Fibroblast of skin of right quadriceps (primary cell): Measurements from ENCODE around the gene ENDOV.
A peak's percentile ranks its signal among the peaks of the same experiment; 100 is the strongest.

Source experiments
- DNase-seq: peaks from one replicate; pipeline ENCODE4 v3.0.0-alpha.2; 2013

Gene ENDOV

GRCh38 chr17:80416940-80417293, 1.9 kb downstream of the ENDOV start:
- DNase-seq = no peak

GRCh38 chr17:80418589-80418988, 3.6 kb downstream of the ENDOV start:
- no peak for DNase-seq

GRCh38 chr17:80419255-80419654, 4.3 kb downstream of the ENDOV start:
- no peak for DNase-seq

- no peak for DNase-seq
These were observed 6.6 kb downstream of the ENDOV start for GRCh38 chr17:80421381-80422090.

GRCh38 chr17:80422276-80422675, 7.3 kb downstream of the ENDOV start:
- no peak for DNase-seq

- no peak for DNase-seq
These were observed 8.0 kb downstream of the ENDOV start for GRCh38 chr17:80422981-80423380.

- DNase-seq = no peak
These were observed 8.7 kb downstream of the ENDOV start for GRCh38 chr17:80423536-80424225.

DNA sequence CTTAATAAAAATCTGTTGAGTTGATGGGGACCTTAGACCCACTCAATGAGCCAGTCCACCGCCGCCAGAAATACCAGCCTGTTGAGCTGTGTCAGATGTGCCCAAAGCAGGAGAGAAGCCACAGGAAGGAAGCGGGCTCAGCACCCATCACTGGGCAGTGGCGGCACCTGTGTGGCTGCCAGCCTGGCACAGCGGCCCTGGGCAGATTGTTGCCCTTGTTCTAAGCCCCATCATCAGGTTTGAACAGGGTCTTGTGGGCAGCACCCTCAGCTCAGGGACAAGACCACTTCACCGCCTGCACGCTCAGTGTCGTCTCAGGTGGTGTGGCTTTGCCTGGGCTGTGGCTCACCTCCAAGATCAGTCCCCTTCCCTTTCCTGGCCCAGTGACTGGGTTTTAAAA, 9.3 kb downstream of the ENDOV start:
- no peak for DNase-seq

- no peak for DNase-seq
These were observed 10.2 kb downstream of the ENDOV start for GRCh38 chr17:80424878-80425765.

DNA sequence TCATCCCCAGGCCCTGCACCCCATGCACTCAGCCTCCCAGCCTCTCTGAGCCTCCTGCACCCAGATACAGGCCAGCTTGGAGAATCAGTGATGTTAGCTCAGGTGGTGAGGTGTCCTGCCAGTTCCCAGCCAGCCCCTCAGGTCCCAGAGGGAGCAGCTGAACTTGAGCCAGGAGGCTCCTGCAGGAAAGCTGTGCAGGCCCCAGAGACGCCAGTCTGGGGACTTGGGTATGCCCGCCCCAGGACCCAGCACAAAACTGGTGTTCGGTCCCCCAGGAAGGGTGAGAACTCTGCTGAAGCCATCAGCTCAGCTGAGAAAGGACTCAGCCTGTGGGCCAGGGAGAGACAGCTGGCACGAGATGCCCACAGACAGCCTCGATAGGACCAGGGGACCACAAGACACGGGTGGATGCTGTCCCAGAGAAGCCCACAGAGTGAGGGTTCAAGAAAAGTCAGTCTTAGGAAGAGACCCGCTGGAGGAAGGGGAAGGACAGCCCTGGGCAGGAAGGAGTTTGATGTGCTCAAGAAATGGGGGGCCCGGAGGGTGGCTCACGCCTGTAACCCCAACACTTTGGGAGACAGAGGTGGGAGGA, 11.0 kb downstream of the ENDOV start:
- DNase-seq = no peak

GRCh38 chr17:80426671-80427326, 11.8 kb downstream of the ENDOV start:
- DNase-seq = peak; percentile 46

- DNase-seq = no peak
These were observed 12.7 kb downstream of the ENDOV start for GRCh38 chr17:80427366-80428282.

- DNase-seq = no peak
These were observed 13.4 kb downstream of the ENDOV start for GRCh38 chr17:80428363-80428762.

DNA sequence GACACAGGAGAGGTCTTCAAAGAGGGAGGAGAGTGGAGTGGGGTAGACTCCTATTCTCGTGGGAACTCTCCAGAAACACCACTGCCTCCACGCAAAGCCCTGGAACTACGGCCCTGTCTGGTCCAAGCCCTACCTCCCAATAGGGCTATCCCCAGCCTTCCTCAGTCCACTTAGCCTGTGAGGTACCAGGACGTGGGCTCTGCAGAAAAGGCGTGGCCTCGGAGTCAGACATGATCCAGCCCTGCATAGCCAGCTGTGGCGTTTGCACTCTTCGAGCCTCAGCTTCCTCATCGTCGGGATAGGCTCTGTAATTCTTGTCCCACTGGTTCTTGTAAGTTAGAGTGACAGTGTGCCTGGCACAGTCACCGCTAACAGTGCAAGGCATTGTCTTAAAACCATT, 13.8 kb downstream of the ENDOV start:
- DNase-seq = no peak

DNA sequence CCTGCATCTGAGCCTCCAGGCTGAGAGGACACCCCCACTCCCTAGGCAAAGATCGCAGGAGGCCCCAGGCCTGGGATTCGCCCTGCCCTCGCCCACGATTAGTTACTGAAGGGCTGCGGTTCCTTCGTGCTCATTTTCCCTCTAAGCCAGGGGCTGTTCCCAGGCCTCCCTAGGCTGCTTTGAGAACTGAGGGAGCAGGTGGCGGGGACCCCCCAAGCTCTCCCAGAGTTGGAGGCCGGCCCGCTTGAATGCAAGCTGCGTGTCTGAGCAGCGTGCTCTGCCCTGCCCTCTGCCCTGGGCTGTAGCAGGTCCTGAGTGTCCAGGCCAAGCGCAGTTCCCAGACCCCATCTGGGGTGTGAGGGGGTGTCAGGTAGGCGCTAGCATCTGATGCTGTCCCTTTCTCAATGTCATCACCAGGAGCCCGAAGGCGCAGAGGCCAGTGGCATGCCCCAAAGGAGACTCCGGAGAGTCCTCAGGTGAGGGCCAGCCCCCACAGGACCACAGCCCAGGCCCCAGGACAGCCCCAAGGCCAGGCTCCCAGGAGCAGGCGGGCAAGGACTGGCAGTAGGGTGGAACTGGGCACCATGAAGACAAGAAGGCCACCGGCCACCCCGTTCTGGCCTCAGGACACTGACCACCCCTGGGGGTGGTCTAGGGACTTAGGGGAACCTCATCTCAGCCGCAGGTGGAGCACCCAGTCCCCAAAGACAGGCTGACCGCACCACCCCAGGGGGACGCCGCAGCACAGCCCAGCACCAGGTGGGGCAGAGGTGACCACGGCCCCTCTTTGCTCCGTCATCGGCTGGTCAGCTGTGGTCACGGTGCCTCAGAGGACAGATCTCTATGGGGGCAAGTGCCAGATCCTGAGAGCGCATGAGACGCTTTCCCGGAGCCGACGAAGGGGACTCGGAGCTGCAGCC, 14.6 kb downstream of the ENDOV start:
- no peak for DNase-seq

GRCh38 chr17:80430446-80431245, 15.7 kb downstream of the ENDOV start:
- DNase-seq = no peak

DNA sequence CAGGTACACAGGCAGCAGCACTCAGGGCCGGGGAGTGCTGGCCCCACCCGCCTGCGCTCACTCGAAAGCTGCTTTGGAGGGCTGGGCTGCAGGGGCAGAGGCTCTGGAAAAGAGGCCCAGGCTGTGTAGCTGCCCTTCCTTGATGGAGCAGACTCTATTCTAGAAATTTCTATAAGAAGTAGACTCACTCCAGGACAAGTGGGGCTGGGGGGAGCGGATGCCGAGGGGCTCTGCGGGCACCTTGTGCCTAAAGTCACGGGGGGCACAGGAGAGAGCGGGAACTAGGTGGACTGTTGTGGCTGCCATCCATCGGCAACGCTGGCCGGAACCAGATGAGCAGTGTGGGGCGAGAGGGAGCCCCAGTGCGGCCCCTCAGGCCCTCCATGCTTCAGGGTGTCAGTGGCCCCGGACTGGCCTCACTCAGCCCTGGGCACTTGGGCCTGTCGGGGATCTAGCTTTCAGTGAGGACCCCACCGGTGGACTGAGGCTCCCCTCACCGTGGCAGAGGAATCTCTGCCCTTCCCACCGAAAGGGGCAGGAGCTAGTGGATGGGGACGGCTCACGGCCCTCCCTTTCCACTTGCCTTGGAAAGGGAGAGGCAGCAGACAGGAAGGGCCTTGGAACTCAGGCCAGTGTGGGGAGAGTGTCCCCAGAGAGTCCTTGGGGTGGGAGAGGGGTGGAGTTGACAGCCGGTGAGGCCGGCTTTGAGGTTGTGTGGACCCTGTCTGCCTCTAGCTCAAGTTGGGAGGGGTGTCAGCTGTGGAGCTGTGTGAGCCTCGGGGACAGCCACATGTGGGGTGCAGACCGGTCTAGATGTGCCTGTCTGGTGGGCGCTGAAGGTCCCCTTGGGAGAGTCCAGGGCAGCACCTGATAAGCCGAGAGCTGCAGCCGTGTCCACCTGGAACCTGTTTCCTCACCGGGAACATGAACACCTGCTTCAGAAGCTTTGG, 16.6 kb downstream of the ENDOV start:
- no peak for DNase-seq

GRCh38 chr17:80432350-80432955, 17.5 kb downstream of the ENDOV start:
- DNase-seq = no peak
